HCT116 (cell line): Measurements from ENCODE around the gene DMBT1. TPM values are rescaled to one million over a fixed set of nuclear protein-coding genes. Genes with fewer than 3 reads are reported as not detected.

Experiments used
- ATAC-seq: fragments of 200-7000 bp; cut with Tn5 transposase; 2 replicates; pipeline ENCODE4 v1.9.1; 2020; ENCODE audit warnings: mild to moderate bottlenecking, moderate library complexity
- BruUV-seq: library from RNA; stranded (reverse); fragments of 400-500 nt; replicated peaks from 2 replicates; lab custom pipeline; 2021; lab: Mats Ljungman, UMichigan
- CTCF ChIA-PET: fragments of 300-600 bp; sonication (Branson Sonifier 250); formaldehyde crosslinking; loops from one replicate; lab custom pipeline; 2021; ENCODE audit warnings: antibody characterized with exemption; lab: Charles Lee
- POLR2A ChIA-PET: fragments of 300-600, 350-600 bp; sonication (Branson Sonifier 250); formaldehyde crosslinking; loops from one replicate; lab custom pipeline; 2021; ENCODE audit warnings: antibody characterized with exemption; lab: Charles Lee
- RAD21 ChIA-PET, 2 experiments: fragments of 300-600 bp; sonication (Branson Sonifier 250); formaldehyde crosslinking; loops; one replicate each; lab custom pipeline; 2023; ENCODE audit warnings: low total read pairs in 2 of 2; ENCODE audit not compliant: uncharacterized antibody in 2 of 2, unreplicated experiment in 2 of 2, low non-redundant PET in 1 of 2; lab: Charles Lee
- DNase-seq: peaks from one replicate; pipeline ENCODE4 v3.0.0-alpha.2; 2010; ENCODE audit warnings: low read depth, low spot score
- H2AFZ ChIP-seq: fragments of 200-600 bp; shearing (Covaris generic), sonication (generic); 2 replicates; pipeline ENCODE4 v1.6.1; 2017; ENCODE audit warnings: low read depth, mixed run types, mixed read lengths, antibody characterized with exemption, low read length; ENCODE audit not compliant: poor library complexity, severe bottlenecking
- H3K27ac ChIP-seq: 2 replicates; pipeline ENCODE4 v1.5.1; 2012; ENCODE audit warnings: low read depth, low read length
- H3K27me3 ChIP-seq: fragments of 200-600 bp; sonication (generic); 2 replicates; pipeline ENCODE4 v1.6.1; 2016; ENCODE audit warnings: mixed run types, low read length, mixed read lengths; ENCODE audit not compliant: insufficient read depth
- H3K36me3 ChIP-seq, 2 experiments: fragments of 200-500 bp in 1 of 2; fragments of 200-600 bp in 1 of 2; sonication (Bioruptor generic) in 1 of 2; sonication (generic) in 1 of 2; 2 replicates each; pipeline versions ENCODE4 v1.5.1 to v1.6.1; 2014 to 2016; ENCODE audit warnings: low read length in 2 of 2, inconsistent platforms in 1 of 2, mixed read lengths in 1 of 2, mixed run types in 1 of 2; ENCODE audit not compliant: insufficient read depth in 2 of 2, control insufficient read depth in 1 of 2
- H3K4me1 ChIP-seq, 2 experiments: fragments of 200-600 bp in 1 of 2; sonication (generic) in 1 of 2; 2 replicates each; pipeline versions ENCODE4 v1.5.1 to v1.6.1; 2012 to 2017; ENCODE audit warnings: low read length in 2 of 2, inconsistent platforms in 1 of 2, mild to moderate bottlenecking in 1 of 2, mixed read lengths in 1 of 2, mixed run types in 1 of 2, moderate library complexity in 1 of 2; ENCODE audit not compliant: insufficient read depth in 2 of 2, control insufficient read depth in 1 of 2
- H3K4me2 ChIP-seq: fragments of 200-600 bp; sonication (generic); 2 replicates; pipeline ENCODE4 v1.6.1; 2017; ENCODE audit warnings: mixed run types, low read length, mixed read lengths
- H3K4me3 ChIP-seq, 2 experiments: fragments of 200-600 bp in 1 of 2; sonication (generic) in 1 of 2; replicated peaks in 1 of 2; 2 replicates each; pipeline ENCODE4 v1.5.1; 2011 to 2016; ENCODE audit warnings: low read length in 2 of 2, control low read depth in 1 of 2, low read depth in 1 of 2, mild to moderate bottlenecking in 1 of 2, mixed read lengths in 1 of 2, mixed run types in 1 of 2
- H3K79me2 ChIP-seq: fragments of 200-600 bp; sonication (generic); 2 replicates; pipeline ENCODE4 v1.6.1; 2017; ENCODE audit warnings: mild to moderate bottlenecking, mixed run types, low read length, moderate library complexity, mixed read lengths; ENCODE audit not compliant: insufficient read depth
- H3K9ac ChIP-seq: fragments of 200-600 bp; sonication (generic); 2 replicates; pipeline ENCODE4 v1.6.1; 2016; ENCODE audit warnings: low read length, mixed read lengths
- H3K9me2 ChIP-seq: fragments of 200-600 bp; sonication (generic), shearing (Covaris generic); 2 replicates; pipeline ENCODE4 v1.6.1; 2017; ENCODE audit warnings: mixed run types, mild to moderate bottlenecking, moderate library complexity; ENCODE audit not compliant: insufficient read depth
- H3K9me3 ChIP-seq, 2 experiments: fragments of 200-500 bp in 1 of 2; fragments of 200-600 bp in 1 of 2; sonication (Bioruptor generic) in 1 of 2; sonication (generic) in 1 of 2; 2 replicates each; pipeline ENCODE4 v1.6.1; 2014 to 2017; ENCODE audit warnings: low read length in 2 of 2, mixed read lengths in 2 of 2, inconsistent platforms in 1 of 2, low read depth in 1 of 2, mild to moderate bottlenecking in 1 of 2, mixed run types in 1 of 2, moderate library complexity in 1 of 2; ENCODE audit not compliant: control insufficient read depth in 1 of 2, insufficient read depth in 1 of 2
- H4K20me1 ChIP-seq: fragments of 200-600 bp; sonication (generic), shearing (Covaris generic); 2 replicates; pipeline ENCODE4 v1.6.1; 2017; ENCODE audit warnings: mixed run types, mild to moderate bottlenecking, moderate library complexity; ENCODE audit not compliant: insufficient read depth
- ELF1 ChIP-seq: IDR thresholded peaks from 2 replicates; pipeline ENCODE4 v1.6.1; 2012; ENCODE audit warnings: low read depth, borderline replicate concordance
- EZH2 ChIP-seq: fragments of 200-600 bp; sonication (generic); IDR thresholded peaks from 2 replicates; pipeline ENCODE4 v1.6.1; 2017; ENCODE audit warnings: antibody characterized with exemption, mixed run types
- EZH2phosphoT487 ChIP-seq: fragments of 200-600 bp; IDR thresholded peaks from 2 replicates; pipeline ENCODE4 v1.6.1; 2018; ENCODE audit warnings: antibody characterized with exemption, borderline replicate concordance
- JUND ChIP-seq: IDR thresholded peaks from 2 replicates; pipeline ENCODE4 v1.6.1; 2012
- POLR2AphosphoS5 ChIP-seq: IDR thresholded peaks from 2 replicates; pipeline ENCODE4 v1.6.1; 2011; ENCODE audit warnings: mild to moderate bottlenecking, low read depth, low read length, moderate library complexity
- TCF7L2 ChIP-seq: IDR thresholded peaks from 2 replicates; pipeline ENCODE4 v1.7.0; 2011; ENCODE audit warnings: borderline replicate concordance, inconsistent platforms; ENCODE audit not compliant: insufficient read depth, insufficient read length; ENCODE audit errors: extremely low read depth
- ZFX ChIP-seq: fragments of 450-650 bp; IDR thresholded peaks from 2 replicates; pipeline ENCODE4 v1.6.1; 2017
- ZNF274 ChIP-seq: fragments of 200-500 bp; sonication (Bioruptor generic); IDR thresholded peaks from 2 replicates; pipeline ENCODE4 v1.6.1; 2014; ENCODE audit warnings: mild to moderate bottlenecking, low read depth, low read length, inconsistent platforms
- intact Hi-C: fragments of 100-400 bp; cut with micrococcal nuclease; formaldehyde crosslinking; loops from 2 replicates; pipeline ENCODE4 v1.10.0; 2022
- total RNA-seq: library from RNA; stranded (reverse); gene quantifications from one replicate; pipeline ENCODE4 v1.2.1, GENCODE V29; 2021; ENCODE audit not compliant: unreplicated experiment
- TF ChIP-seq, protein P1 (sequence below): IDR thresholded peaks from 2 replicates; pipeline ENCODE4 v1.6.1; 2012; ENCODE audit warnings: low read depth
- TF ChIP-seq, protein P2 (sequence below): IDR thresholded peaks from 2 replicates; pipeline ENCODE4 v1.6.1; 2011; ENCODE audit warnings: mild to moderate bottlenecking, low read length, moderate library complexity; ENCODE audit not compliant: insufficient replicate concordance; ENCODE audit errors: extremely low read depth

DMBT1 gene
- total RNA-seq, 1 experiment from 2014 or later: 0.17 TPM

DNA sequence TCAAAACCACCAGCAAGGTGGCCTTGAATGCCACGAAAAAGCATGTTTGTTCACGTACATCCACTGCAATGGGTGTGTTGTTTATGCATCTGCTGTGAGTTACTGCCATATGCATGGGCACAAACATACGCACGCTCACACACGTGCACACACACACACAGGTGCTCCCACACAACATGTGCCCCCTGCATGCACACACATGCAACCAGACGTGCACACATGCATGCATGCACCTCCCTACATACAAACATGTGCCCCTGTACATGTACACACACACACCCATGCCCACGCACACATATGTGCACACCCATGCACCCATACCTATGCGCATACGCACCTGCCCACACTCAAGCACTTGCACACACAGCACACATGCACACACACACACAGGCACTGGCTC lies 10.1 kb upstream of the DMBT1 start:
- Histone ChIP-seq H3K27me3 (peaks cover 3% of the 10 kb centered on the region; the same call in 1 of the 2 replicates), H3K9me3 (no peaks in the 10 kb centered on the region), H3K27ac (no peak overlapping the region), H3K36me3 (no peaks in the 10 kb centered on the region), H3K4me3 (no peak overlapping the region), H3K4me1 (no peaks in the 10 kb centered on the region), H4K20me1 (no peaks in the 10 kb centered on the region), H3K4me2 (no peak overlapping the region), H3K79me2 (no peaks in the 10 kb centered on the region), H3K9me2 (no peaks in the 10 kb centered on the region), H2AFZ (no peak overlapping the region), H3K9ac (no peak overlapping the region)
- ChIA-PET RAD21 (no interaction called here), CTCF (no interaction called here), POLR2A (no interaction called here)
- TF ChIP-seq TCF7L2 (no peak), POLR2AphosphoS5 (no peak), JUND (no peak), EZH2 (no peak), ZNF274 (no peak)
- TF ChIP-seq, protein P1, sequence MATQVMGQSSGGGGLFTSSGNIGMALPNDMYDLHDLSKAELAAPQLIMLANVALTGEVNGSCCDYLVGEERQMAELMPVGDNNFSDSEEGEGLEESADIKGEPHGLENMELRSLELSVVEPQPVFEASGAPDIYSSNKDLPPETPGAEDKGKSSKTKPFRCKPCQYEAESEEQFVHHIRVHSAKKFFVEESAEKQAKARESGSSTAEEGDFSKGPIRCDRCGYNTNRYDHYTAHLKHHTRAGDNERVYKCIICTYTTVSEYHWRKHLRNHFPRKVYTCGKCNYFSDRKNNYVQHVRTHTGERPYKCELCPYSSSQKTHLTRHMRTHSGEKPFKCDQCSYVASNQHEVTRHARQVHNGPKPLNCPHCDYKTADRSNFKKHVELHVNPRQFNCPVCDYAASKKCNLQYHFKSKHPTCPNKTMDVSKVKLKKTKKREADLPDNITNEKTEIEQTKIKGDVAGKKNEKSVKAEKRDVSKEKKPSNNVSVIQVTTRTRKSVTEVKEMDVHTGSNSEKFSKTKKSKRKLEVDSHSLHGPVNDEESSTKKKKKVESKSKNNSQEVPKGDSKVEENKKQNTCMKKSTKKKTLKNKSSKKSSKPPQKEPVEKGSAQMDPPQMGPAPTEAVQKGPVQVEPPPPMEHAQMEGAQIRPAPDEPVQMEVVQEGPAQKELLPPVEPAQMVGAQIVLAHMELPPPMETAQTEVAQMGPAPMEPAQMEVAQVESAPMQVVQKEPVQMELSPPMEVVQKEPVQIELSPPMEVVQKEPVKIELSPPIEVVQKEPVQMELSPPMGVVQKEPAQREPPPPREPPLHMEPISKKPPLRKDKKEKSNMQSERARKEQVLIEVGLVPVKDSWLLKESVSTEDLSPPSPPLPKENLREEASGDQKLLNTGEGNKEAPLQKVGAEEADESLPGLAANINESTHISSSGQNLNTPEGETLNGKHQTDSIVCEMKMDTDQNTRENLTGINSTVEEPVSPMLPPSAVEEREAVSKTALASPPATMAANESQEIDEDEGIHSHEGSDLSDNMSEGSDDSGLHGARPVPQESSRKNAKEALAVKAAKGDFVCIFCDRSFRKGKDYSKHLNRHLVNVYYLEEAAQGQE: no peak
- ATAC-seq (no peak), DNase-seq (no peak)
- no TSS peak for BruUV-seq
- intact Hi-C loops: no loop called here

DNA sequence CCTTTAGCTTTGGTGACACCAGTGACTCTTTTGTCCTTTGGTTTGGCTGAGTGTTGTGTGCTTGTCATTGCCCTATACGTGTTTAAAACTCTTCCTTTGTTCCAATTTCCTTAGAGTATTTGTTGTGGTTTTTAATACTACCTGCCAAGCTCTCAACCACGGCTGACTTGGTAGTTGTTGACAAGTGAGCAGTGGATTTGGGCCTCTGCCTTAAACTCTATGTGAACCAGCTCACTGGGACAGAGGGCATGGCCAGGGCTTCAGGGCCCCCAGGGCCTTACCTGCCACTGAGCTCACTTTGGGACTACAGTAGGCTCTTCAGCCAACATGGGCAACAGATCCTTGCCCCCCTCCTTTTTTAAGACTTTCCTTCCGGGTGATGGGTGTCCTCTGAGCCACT lies 9.6 kb upstream of the DMBT1 start:
- ChIA-PET CTCF (interaction anchor here (0.6 kb wide), 1 partner anchor 14 kb away, joined by 3 read pairs; no protein-coding TSS in a partner anchor), POLR2A (no interaction called here), RAD21 (no interaction called here)
- Histone ChIP-seq H3K27me3 (peaks cover 4% of the 10 kb centered on the region; the same call in 1 of the 2 replicates), H3K9me2 (no peaks in the 10 kb centered on the region), H3K36me3 (no peaks in the 10 kb centered on the region), H4K20me1 (no peaks in the 10 kb centered on the region), H3K9me3 (no peaks in the 10 kb centered on the region), H3K27ac (no peak overlapping the region)
- no peak for ATAC-seq
- BruUV-seq: no TSS peak
- TF ChIP-seq, protein P2, sequence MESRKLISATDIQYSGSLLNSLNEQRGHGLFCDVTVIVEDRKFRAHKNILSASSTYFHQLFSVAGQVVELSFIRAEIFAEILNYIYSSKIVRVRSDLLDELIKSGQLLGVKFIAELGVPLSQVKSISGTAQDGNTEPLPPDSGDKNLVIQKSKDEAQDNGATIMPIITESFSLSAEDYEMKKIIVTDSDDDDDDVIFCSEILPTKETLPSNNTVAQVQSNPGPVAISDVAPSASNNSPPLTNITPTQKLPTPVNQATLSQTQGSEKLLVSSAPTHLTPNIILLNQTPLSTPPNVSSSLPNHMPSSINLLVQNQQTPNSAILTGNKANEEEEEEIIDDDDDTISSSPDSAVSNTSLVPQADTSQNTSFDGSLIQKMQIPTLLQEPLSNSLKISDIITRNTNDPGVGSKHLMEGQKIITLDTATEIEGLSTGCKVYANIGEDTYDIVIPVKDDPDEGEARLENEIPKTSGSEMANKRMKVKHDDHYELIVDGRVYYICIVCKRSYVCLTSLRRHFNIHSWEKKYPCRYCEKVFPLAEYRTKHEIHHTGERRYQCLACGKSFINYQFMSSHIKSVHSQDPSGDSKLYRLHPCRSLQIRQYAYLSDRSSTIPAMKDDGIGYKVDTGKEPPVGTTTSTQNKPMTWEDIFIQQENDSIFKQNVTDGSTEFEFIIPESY: no peak
- TF ChIP-seq ZFX: no peak
- no peak for TF ChIP-seq EZH2phosphoT487
- no peak for TF ChIP-seq POLR2AphosphoS5
- TF ChIP-seq ELF1: no peak
- TF ChIP-seq, all 23 proteins: peak for 0
- Histone ChIP-seq H3K4me1 (no peaks in the 10 kb centered on the region), H3K79me2 (no peaks in the 10 kb centered on the region), H3K4me3 (no peak overlapping the region), H2AFZ (no peak overlapping the region), H3K9ac (no peak overlapping the region), H3K4me2 (no peak overlapping the region)
- DNase-seq: no peak
- intact Hi-C loops: no loop called here
